Measurements from ENCODE around the gene ACTMAP. TPM values are rescaled to one million over a fixed set of nuclear protein-coding genes. Genes with fewer than 3 reads are reported as not detected.

ACTMAP gene
- total RNA-seq, 1 experiment from 2014 or later: 16.8 TPM

- POLR2A ChIA-PET: interaction anchor here (1.1 kb wide), 1 partner anchor 10 kb away, joined by 3 read pairs; no protein-coding TSS in a partner anchor
- intact Hi-C loops (cut with micrococcal nuclease): no loop called here
These were observed 6.4 kb downstream of the ACTMAP start for GRCh38 chr19:40743926-40744325.

GRCh38 chr19:40742886-40743285, 7.4 kb downstream of the ACTMAP start:
- POLR2A ChIA-PET: interaction anchor here (1.1 to 2.2 kb wide), 2 partner anchors 8 to 9 kb away, joined by 3 to 7 read pairs; partner anchors contain the start of gene ACTMAP
- no peak for ATAC-seq

More at GRCh38 chr19:40743926-40744325, 6.4 kb downstream of the ACTMAP start:
- no peak for DNase-seq (ENCODE audit: low read depth, low spot score)
- Histone ChIP-seq H3K4me2 (ENCODE audit: low read length) (no peak overlapping the region), H3K9me3 (ENCODE audit: control insufficient read depth in 1 of 2, insufficient read depth in 1 of 2, low read depth in 1 of 2, low read length in 2 of 2) (no peaks in the 10 kb centered on the region), H2AFZ (ENCODE audit: low read depth, low read length, poor library complexity, severe bottlenecking) (no peak overlapping the region), H3K9ac (ENCODE audit: low read length) (no peak overlapping the region), H3K36me3 (ENCODE audit: control insufficient read depth in 1 of 2, insufficient read depth in 2 of 2, low read length in 2 of 2) (no peaks in the 10 kb centered on the region), H3K4me3 (replicated peaks in 1 of 2; ENCODE audit: low read depth in 1 of 2, low read length in 2 of 2) (no peak overlapping the region), H3K79me2 (ENCODE audit: insufficient read depth, low read length) (no peaks in the 10 kb centered on the region), H3K4me1 (ENCODE audit: control insufficient read depth in 1 of 2, insufficient read depth in 2 of 2, low read length in 2 of 2) (peaks cover 11 to 14% of the 10 kb centered on the region in 2 experiments; a peak in 2 of 4 replicates), H4K20me1 (ENCODE audit: insufficient read depth) (no peaks in the 10 kb centered on the region), H3K9me2 (ENCODE audit: insufficient read depth) (no peaks in the 10 kb centered on the region), H3K27me3 (ENCODE audit: insufficient read depth, low read length) (no peaks in the 10 kb centered on the region), H3K27ac (ENCODE audit: low read depth, low read length) (no peak overlapping the region)
- BruUV-seq (replicated peaks): no TSS peak
- no peak for ATAC-seq
- CTCF ChIA-PET: interaction anchor here (1.2 kb wide), 2 partner anchors 12 to 34 kb away, joined by 3 read pairs; partner anchors contain the start of gene RAB4B
- TF ChIP-seq CBX3 (IDR thresholded peaks at IDR 0.05; ENCODE audit: low read depth): no peak
- TF ChIP-seq CEBPB (IDR thresholded peaks at IDR 0.05; ENCODE audit: low read depth): no peak
- no peak for TF ChIP-seq YY1 (IDR thresholded peaks at IDR 0.05; ENCODE audit: extremely low read depth, insufficient replicate concordance, low read depth, low read length)
- TF ChIP-seq ELF1 (IDR thresholded peaks at IDR 0.05; ENCODE audit: borderline replicate concordance, low read depth): no peak
- TF ChIP-seq SP1 (IDR thresholded peaks at IDR 0.05; ENCODE audit: low read depth): no peak
- no peak for TF ChIP-seq EZH2phosphoT487 (IDR thresholded peaks at IDR 0.05; ENCODE audit: borderline replicate concordance)
- no peak for TF ChIP-seq JUND (IDR thresholded peaks at IDR 0.05)
- TF ChIP-seq SIN3A (IDR thresholded peaks at IDR 0.05; ENCODE audit: low read depth): no peak
- TF ChIP-seq ZNF274 (IDR thresholded peaks at IDR 0.05; ENCODE audit: low read depth, low read length): no peak
- no peak for TF ChIP-seq POLR2A (IDR thresholded peaks at IDR 0.05; ENCODE audit: borderline replicate concordance, extremely low read depth, insufficient read depth, insufficient read length)
- TF ChIP-seq RAD21 (IDR thresholded peaks at IDR 0.05; ENCODE audit: low read depth): no peak
- RAD21 ChIA-PET (ENCODE audit: low non-redundant PET in 1 of 2, low total read pairs in 2 of 2, uncharacterized antibody in 2 of 2, unreplicated experiment in 2 of 2): no interaction called here

More at GRCh38 chr19:40742886-40743285, 7.4 kb downstream of the ACTMAP start:
- intact Hi-C loops (cut with micrococcal nuclease): no loop called here
- no peak overlapping the region for H3K9ac ChIP-seq (ENCODE audit: low read length)
- no peaks in the 10 kb centered on the region for H4K20me1 ChIP-seq (ENCODE audit: insufficient read depth)
- no peaks in the 10 kb centered on the region for H3K9me2 ChIP-seq (ENCODE audit: insufficient read depth)
- ChIA-PET CTCF (interaction anchor here (0.7 kb wide), 1 partner anchor 508 kb away, joined by 3 read pairs; no protein-coding TSS in a partner anchor), RAD21 (ENCODE audit: low non-redundant PET in 1 of 2, low total read pairs in 2 of 2, uncharacterized antibody in 2 of 2, unreplicated experiment in 2 of 2) (no interaction called here)
- no peak overlapping the region for H2AFZ ChIP-seq (ENCODE audit: low read depth, low read length, poor library complexity, severe bottlenecking)
- TF ChIP-seq TCF7L2 (IDR thresholded peaks at IDR 0.05; ENCODE audit: borderline replicate concordance, extremely low read depth, insufficient read depth, insufficient read length) (no peak), ZFX (IDR thresholded peaks at IDR 0.05) (no peak), EZH2phosphoT487 (IDR thresholded peaks at IDR 0.05; ENCODE audit: borderline replicate concordance) (no peak), YY1 (IDR thresholded peaks at IDR 0.05; ENCODE audit: extremely low read depth, insufficient replicate concordance, low read depth, low read length) (no peak), JUND (IDR thresholded peaks at IDR 0.05) (no peak), FOSL1 (IDR thresholded peaks at IDR 0.05; ENCODE audit: low read depth) (no peak), CBX3 (IDR thresholded peaks at IDR 0.05; ENCODE audit: low read depth) (no peak), POLR2AphosphoS5 (IDR thresholded peaks at IDR 0.05; ENCODE audit: low read depth, low read length) (no peak), EZH2 (IDR thresholded peaks at IDR 0.05) (no peak)
- TF ChIP-seq, protein P1, sequence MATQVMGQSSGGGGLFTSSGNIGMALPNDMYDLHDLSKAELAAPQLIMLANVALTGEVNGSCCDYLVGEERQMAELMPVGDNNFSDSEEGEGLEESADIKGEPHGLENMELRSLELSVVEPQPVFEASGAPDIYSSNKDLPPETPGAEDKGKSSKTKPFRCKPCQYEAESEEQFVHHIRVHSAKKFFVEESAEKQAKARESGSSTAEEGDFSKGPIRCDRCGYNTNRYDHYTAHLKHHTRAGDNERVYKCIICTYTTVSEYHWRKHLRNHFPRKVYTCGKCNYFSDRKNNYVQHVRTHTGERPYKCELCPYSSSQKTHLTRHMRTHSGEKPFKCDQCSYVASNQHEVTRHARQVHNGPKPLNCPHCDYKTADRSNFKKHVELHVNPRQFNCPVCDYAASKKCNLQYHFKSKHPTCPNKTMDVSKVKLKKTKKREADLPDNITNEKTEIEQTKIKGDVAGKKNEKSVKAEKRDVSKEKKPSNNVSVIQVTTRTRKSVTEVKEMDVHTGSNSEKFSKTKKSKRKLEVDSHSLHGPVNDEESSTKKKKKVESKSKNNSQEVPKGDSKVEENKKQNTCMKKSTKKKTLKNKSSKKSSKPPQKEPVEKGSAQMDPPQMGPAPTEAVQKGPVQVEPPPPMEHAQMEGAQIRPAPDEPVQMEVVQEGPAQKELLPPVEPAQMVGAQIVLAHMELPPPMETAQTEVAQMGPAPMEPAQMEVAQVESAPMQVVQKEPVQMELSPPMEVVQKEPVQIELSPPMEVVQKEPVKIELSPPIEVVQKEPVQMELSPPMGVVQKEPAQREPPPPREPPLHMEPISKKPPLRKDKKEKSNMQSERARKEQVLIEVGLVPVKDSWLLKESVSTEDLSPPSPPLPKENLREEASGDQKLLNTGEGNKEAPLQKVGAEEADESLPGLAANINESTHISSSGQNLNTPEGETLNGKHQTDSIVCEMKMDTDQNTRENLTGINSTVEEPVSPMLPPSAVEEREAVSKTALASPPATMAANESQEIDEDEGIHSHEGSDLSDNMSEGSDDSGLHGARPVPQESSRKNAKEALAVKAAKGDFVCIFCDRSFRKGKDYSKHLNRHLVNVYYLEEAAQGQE (IDR thresholded peaks at IDR 0.05; ENCODE audit: low read depth): no peak
- TF ChIP-seq, protein P2, sequence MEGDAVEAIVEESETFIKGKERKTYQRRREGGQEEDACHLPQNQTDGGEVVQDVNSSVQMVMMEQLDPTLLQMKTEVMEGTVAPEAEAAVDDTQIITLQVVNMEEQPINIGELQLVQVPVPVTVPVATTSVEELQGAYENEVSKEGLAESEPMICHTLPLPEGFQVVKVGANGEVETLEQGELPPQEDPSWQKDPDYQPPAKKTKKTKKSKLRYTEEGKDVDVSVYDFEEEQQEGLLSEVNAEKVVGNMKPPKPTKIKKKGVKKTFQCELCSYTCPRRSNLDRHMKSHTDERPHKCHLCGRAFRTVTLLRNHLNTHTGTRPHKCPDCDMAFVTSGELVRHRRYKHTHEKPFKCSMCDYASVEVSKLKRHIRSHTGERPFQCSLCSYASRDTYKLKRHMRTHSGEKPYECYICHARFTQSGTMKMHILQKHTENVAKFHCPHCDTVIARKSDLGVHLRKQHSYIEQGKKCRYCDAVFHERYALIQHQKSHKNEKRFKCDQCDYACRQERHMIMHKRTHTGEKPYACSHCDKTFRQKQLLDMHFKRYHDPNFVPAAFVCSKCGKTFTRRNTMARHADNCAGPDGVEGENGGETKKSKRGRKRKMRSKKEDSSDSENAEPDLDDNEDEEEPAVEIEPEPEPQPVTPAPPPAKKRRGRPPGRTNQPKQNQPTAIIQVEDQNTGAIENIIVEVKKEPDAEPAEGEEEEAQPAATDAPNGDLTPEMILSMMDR (IDR thresholded peaks at IDR 0.05 in 2 of 3, conservative IDR thresholded peaks at IDR 0.05 in 1 of 3; ENCODE audit: borderline replicate concordance in 1 of 3, insufficient read depth in 1 of 3, low read depth in 2 of 3, low read length in 2 of 3): no peak
- no peaks in the 10 kb centered on the region for H3K27me3 ChIP-seq (ENCODE audit: insufficient read depth, low read length)
- no peak for DNase-seq (ENCODE audit: low read depth, low spot score)
- no peak overlapping the region for H3K4me2 ChIP-seq (ENCODE audit: low read length)
- H3K4me1 ChIP-seq (ENCODE audit: control insufficient read depth in 1 of 2, insufficient read depth in 2 of 2, low read length in 2 of 2): peaks cover 7 to 11% of the 10 kb centered on the region in 2 experiments; a peak in 2 of 4 replicates
- no peaks in the 10 kb centered on the region for H3K36me3 ChIP-seq (ENCODE audit: control insufficient read depth in 1 of 2, insufficient read depth in 2 of 2, low read length in 2 of 2)
- H3K79me2 ChIP-seq (ENCODE audit: insufficient read depth, low read length): no peaks in the 10 kb centered on the region
- no peak overlapping the region for H3K27ac ChIP-seq (ENCODE audit: low read depth, low read length)
- no peaks in the 10 kb centered on the region for H3K9me3 ChIP-seq (ENCODE audit: control insufficient read depth in 1 of 2, insufficient read depth in 1 of 2, low read depth in 1 of 2, low read length in 2 of 2)
- H3K4me3 ChIP-seq (replicated peaks in 1 of 2; ENCODE audit: low read depth in 1 of 2, low read length in 2 of 2): no peak overlapping the region
- no TSS peak for BruUV-seq (replicated peaks)
